Left renal pelvis (tissue), 4 donors: ENCODE data around the gene STK38. TPM values are rescaled to one million over a fixed set of nuclear protein-coding genes. Genes with fewer than 3 reads are reported as not detected.

Experiments
- DNase-seq, 4 donors: peaks; one replicate each; pipeline ENCODE4 v3.0.0-alpha.2; 2013; ENCODE audit warnings: low read depth in 4 of 4, low spot score in 3 of 4
- polyA plus RNA-seq, 4 donors: library from polyadenylated mRNA; unstranded; fragments of 120-200 nt; gene quantifications; one replicate each; pipeline ENCODE4 v1.2.1, GENCODE V29; 2013; ENCODE audit not compliant: insufficient read length in 4 of 4

Gene STK38
- polyA plus RNA-seq, 4 donors, result 47.6 to 58.2 (median 53.8) TPM

- DNase-seq, result no peak
Measured at GRCh38 chr6:36566418-36566905, 19.2 kb upstream of the STK38 start.

- no peak for DNase-seq
Measured at GRCh38 chr6:36563928-36564284, 16.6 kb upstream of the STK38 start.

- DNase-seq, result no peak
Measured at GRCh38 chr6:36563237-36563927, 16.1 kb upstream of the STK38 start.

GRCh38 chr6:36560822-36561221 is 13.5 kb upstream of the STK38 start:
- no peak for DNase-seq

- no peak for DNase-seq
Measured at GRCh38 chr6:36559011-36559793, 11.9 kb upstream of the STK38 start.

- DNase-seq, result no peak
Measured at GRCh38 chr6:36556281-36556680, 9.0 kb upstream of the STK38 start.

- no peak for DNase-seq
Measured at GRCh38 chr6:36555750-36556252, 8.5 kb upstream of the STK38 start.

GRCh38 chr6:36550473-36551000 is 3.3 kb upstream of the STK38 start:
- DNase-seq, result no peak

- no peak for DNase-seq
Measured at GRCh38 chr6:36548401-36548743, 1.1 kb upstream of the STK38 start.

- no peak for DNase-seq
Measured at GRCh38 chr6:36547646-36548400, 544 bp upstream of the STK38 start.

- DNase-seq, result peak in 3 of 4 donors; percentile 16 to 31 (median 26)
Measured at GRCh38 chr6:36546308-36546919, 865 bp downstream of the STK38 start.

- DNase-seq, result no peak
Measured at GRCh38 chr6:36545767-36546307, 1.4 kb downstream of the STK38 start.

- no peak for DNase-seq
Measured at GRCh38 chr6:36544228-36544627, 3.1 kb downstream of the STK38 start.

GRCh38 chr6:36542041-36542440 is 5.2 kb downstream of the STK38 start:
- DNase-seq, result no peak

- no peak for DNase-seq
Measured at GRCh38 chr6:36539814-36540568, 7.3 kb downstream of the STK38 start.

GRCh38 chr6:36536873-36537547 is 10.3 kb downstream of the STK38 start:
- no peak for DNase-seq

- DNase-seq, result no peak
Measured at GRCh38 chr6:36533321-36533720, 14.0 kb downstream of the STK38 start.

- no peak for DNase-seq
Measured at GRCh38 chr6:36526066-36526465, 21.2 kb downstream of the STK38 start.

GRCh38 chr6:36525346-36525745 is 21.9 kb downstream of the STK38 start:
- DNase-seq, result no peak
